CD4-positive, alpha-beta T cell treated with Interleukin-15 for 4 hours (primary cell): ENCODE results near the gene RAG1.

Experiments
- DNase-seq: peaks from one replicate; pipeline ENCODE4 v3.0.0-alpha.2; 2020; ENCODE audit warnings: low spot score

The RAG1 gene

DNA sequence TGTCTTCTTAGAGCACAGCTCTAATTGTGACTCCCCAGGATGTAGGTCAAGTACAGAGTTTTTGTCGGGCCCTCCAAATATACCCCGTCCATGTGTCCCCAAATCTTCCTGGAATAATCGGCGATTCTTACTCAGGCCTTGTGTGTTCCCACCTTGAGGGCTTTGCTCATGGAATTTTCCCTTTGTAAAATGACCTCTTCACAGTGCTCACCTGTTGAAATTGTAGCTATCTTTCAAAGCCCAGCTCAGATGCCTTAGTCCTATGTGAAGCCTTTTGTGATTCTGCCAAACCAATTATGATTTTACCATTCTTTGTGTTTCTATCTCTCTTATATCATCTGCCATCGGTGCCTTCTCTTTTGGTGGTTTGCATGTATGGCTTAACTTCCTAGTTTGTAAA, 60.3 kb downstream of the RAG1 start:
- no peak for DNase-seq

DNA sequence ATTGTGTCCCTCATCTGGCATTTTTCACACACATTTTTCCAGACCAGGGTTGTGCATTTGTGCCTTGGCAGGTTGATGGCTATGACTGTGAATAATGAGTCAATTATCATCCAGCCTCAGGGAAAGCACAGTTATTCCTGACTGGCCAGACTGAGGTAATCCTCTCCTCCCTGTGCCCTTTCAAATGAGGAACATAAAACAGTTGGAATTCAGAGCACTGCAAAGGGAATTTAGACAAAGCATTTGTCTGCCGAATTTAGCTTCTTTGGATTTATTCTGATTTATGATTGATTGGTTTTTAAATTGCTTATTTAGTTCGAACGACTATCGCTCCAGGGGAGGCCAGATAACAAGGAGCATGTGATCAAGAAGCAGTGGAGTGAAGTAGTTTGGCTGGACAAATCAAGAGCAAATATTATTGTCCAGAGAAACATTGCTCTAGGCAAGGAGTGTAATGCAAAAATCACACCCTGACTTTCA, 61.0 kb downstream of the RAG1 start:
- DNase-seq: no peak
